NK-92 treated with Interleukin-12 subunit alpha and Interleukin-12 subunit beta, amount 100 ng/mL, for 24 hours (cell line): ENCODE data around the gene GPR148.

Source experiments
- DNase-seq: peaks from one replicate; lab custom pipeline; 2025; lab: John Stamatoyannopoulos, UW

GPR148 gene

DNA sequence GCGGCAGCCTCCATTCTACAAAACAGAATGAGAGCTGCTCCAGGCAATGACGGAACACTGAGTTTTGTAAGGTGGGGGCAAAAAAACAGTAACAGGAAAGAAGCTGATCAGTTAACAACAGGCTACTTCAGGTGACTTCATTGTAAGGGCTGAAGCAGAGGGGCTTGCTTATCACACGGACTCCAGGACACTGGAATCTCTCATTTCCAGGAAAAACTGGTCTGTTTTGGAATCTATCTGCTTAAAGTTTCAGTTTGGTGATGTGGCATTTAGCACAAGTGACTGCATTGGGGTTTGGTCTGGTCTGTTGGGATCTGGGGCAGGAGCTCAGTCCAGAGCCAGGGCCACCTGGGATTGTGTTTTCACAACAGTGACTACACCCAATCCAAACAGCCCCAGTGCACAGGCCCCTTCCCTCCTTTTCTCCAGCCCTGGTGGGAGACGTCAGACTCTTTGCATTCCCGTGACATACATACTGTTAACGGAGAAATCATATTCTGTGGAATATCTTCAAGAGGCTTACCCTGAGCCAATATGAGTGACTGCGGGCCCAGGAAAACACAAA, 40.6 kb downstream of the GPR148 start:
- no peak for DNase-seq

DNA sequence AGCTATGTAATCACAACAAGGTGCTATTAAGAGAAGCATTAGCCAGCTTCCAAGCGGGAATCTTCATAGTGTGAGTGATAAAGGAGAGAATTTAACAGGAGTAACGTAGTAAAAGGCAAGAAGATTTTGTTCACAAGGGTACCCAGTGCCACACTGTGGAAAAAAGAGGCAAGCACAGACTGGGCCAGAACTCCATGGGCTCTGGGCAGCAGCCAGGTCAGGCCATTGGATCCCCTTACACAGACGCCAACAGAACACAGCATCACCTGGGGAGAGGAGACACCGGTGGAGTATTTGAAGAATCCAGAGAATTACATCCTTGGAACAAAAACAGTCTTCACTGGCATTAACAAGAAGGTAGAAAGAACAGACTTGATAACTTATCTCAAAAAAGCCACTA, 47.7 kb downstream of the GPR148 start:
- no peak for DNase-seq

- DNase-seq, result no peak
These were observed 49.9 kb downstream of the GPR148 start for GRCh38 chr2:130778781-130779180.
